ENCODE results near the gene ELMOD1.
A peak's percentile ranks its signal among the peaks of the same experiment; 100 is the strongest.

The ELMOD1 gene

GRCh38 chr11:107669191-107669740 is 78.3 kb downstream of the ELMOD1 start:
- peak; percentile 16 for DNase-seq (ENCODE audit: low read depth)
- in situ Hi-C loops (cut with HindIII; ENCODE audit: low sequenced_read_pairs) = no loop called here
- H3K4me3 ChIP-seq (ENCODE audit: low read depth, low read length) = no peak overlapping the region
- TF ChIP-seq CTCF (IDR thresholded peaks at IDR 0.05; ENCODE audit: low read depth, low read length, missing control alignments) = no peak

GRCh38 chr11:107669893-107670601 is 79.1 kb downstream of the ELMOD1 start:
- in situ Hi-C loops (cut with HindIII; ENCODE audit: low sequenced_read_pairs) = no loop called here
- DNase-seq (ENCODE audit: low read depth) = no peak
- no peak for TF ChIP-seq CTCF (IDR thresholded peaks at IDR 0.05; ENCODE audit: low read depth, low read length, missing control alignments)
- H3K4me3 ChIP-seq (ENCODE audit: low read depth, low read length) = no peak overlapping the region

GRCh38 chr11:107675902-107676301 is 85.0 kb downstream of the ELMOD1 start:
- no peak for TF ChIP-seq CTCF (IDR thresholded peaks at IDR 0.05; ENCODE audit: low read depth, low read length, missing control alignments)
- no peak overlapping the region for H3K4me3 ChIP-seq (ENCODE audit: low read depth, low read length)
- in situ Hi-C loops (cut with HindIII; ENCODE audit: low sequenced_read_pairs) = no loop called here
- no peak for DNase-seq (ENCODE audit: low read depth)

GRCh38 chr11:107676336-107677057 is 85.5 kb downstream of the ELMOD1 start:
- in situ Hi-C loops (cut with HindIII; ENCODE audit: low sequenced_read_pairs) = no loop called here
- H3K4me3 ChIP-seq (ENCODE audit: low read depth, low read length) = no peak overlapping the region
- TF ChIP-seq CTCF (IDR thresholded peaks at IDR 0.05; ENCODE audit: low read depth, low read length, missing control alignments) = no peak
- no peak for DNase-seq (ENCODE audit: low read depth)

- DNase-seq (ENCODE audit: low read depth) = no peak
- in situ Hi-C loops (cut with HindIII; ENCODE audit: low sequenced_read_pairs) = no loop called here
- no peak for TF ChIP-seq CTCF (IDR thresholded peaks at IDR 0.05; ENCODE audit: low read depth, low read length, missing control alignments)
- no peak overlapping the region for H3K4me3 ChIP-seq (ENCODE audit: low read depth, low read length)
Observed at GRCh38 chr11:107677924-107678631, 87.1 kb downstream of the ELMOD1 start.

- no peak for TF ChIP-seq CTCF (IDR thresholded peaks at IDR 0.05; ENCODE audit: low read depth, low read length, missing control alignments)
- no peak overlapping the region for H3K4me3 ChIP-seq (ENCODE audit: low read depth, low read length)
- in situ Hi-C loops (cut with HindIII; ENCODE audit: low sequenced_read_pairs) = no loop called here
- no peak for DNase-seq (ENCODE audit: low read depth)
Observed at GRCh38 chr11:107678632-107678971, 87.7 kb downstream of the ELMOD1 start.

All from astrocyte of the cerebellum (primary cell).